ENCODE data around the gene ERC1.

ERC1 gene

DNA sequence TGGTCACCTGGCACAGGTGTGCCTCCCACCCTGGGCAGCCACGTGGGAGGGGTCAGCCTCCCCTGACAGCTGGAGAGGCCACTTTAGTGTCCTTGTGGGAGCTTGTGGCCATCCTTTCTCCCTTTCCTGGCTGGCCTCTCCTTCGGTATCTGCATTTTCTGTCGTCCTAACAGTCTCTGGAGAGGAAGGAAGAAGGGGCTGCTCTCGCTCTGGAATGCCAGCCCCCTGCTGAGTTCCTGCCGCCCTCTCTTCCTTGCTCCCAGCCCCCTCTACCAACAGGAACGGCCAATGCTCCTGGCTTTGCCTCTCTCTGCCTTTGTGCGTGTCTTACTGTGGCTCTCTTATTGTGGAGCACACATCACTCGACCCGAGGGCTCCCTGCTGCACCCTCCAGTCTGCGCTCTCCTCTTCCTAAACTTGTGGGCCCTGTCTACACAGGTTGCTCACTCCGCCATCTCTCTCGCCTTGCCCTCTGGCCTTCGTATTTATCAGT lies 532.6 kb downstream of the ERC1 start:
- in situ Hi-C loops (cut with MboI; ENCODE audit: low pct_unique_long_range_greater_than_20kb, low sequenced_read_pairs) = no loop called here
- no peak for DNase-seq

DNA sequence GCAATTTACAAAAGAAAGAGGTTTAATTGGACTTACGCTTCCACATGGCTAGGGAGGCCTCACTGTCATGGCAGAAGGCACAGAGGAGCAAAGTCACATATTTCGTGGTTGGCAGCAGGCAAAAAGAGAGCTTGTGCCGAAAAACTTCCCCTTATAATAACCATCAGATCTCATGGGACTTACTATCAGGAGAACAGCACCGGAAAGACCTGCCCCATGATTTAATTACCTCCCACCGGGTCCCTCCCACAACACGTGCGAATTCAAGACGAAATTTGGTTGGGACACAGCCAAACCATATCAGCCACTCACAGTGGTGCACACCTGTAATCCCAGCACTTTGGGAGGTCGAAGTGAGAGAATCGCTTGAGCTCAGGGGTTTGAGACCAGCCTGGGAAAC lies 534.8 kb downstream of the ERC1 start:
- in situ Hi-C loops (cut with MboI; ENCODE audit: low pct_unique_long_range_greater_than_20kb, low sequenced_read_pairs) = no loop called here
- peak; percentile 55 for DNase-seq

GRCh38 chr12:1527789-1528188 lies 536.8 kb downstream of the ERC1 start:
- no peak for DNase-seq
- in situ Hi-C loops (cut with MboI; ENCODE audit: low pct_unique_long_range_greater_than_20kb, low sequenced_read_pairs) = no loop called here

GRCh38 chr12:1528791-1529190 lies 537.8 kb downstream of the ERC1 start:
- in situ Hi-C loops (cut with MboI; ENCODE audit: low pct_unique_long_range_greater_than_20kb, low sequenced_read_pairs) = no loop called here
- no peak for DNase-seq

DNA sequence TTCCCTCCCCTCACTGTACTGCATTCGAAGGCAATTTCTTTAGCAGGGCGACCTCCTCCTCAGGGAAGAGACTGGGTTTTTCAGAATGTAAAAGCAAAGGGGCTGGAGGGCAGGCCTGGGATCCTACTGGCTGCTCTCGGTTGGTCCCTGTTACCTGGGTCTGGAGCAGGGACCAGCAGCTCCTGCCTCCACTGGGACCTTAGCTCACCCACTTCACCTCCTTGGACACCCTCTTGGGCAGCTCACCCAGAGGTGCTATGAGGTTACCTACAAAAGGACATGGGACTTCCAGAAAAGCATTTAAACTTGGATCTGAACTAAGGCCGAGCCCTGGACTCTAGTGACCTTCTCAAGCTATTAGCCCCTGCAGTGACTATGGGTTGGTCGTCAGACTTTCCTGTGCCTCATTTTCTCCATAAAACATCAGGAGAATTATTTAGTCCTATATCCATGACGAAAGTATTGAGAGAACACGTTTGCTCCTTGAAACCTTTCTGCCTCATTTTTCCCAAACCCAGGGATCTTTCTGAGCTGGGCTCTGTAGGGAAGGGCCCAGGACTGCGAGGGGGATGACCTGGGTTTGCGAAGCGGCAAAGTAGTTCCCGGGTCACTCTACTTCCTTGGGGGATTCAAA lies 538.3 kb downstream of the ERC1 start:
- DNase-seq = no peak
- in situ Hi-C loops (cut with MboI; ENCODE audit: low pct_unique_long_range_greater_than_20kb, low sequenced_read_pairs) = no loop called here

GRCh38 chr12:1529862-1530591 lies 539.0 kb downstream of the ERC1 start:
- in situ Hi-C loops (cut with MboI; ENCODE audit: low pct_unique_long_range_greater_than_20kb, low sequenced_read_pairs) = no loop called here
- no peak for DNase-seq

DNA sequence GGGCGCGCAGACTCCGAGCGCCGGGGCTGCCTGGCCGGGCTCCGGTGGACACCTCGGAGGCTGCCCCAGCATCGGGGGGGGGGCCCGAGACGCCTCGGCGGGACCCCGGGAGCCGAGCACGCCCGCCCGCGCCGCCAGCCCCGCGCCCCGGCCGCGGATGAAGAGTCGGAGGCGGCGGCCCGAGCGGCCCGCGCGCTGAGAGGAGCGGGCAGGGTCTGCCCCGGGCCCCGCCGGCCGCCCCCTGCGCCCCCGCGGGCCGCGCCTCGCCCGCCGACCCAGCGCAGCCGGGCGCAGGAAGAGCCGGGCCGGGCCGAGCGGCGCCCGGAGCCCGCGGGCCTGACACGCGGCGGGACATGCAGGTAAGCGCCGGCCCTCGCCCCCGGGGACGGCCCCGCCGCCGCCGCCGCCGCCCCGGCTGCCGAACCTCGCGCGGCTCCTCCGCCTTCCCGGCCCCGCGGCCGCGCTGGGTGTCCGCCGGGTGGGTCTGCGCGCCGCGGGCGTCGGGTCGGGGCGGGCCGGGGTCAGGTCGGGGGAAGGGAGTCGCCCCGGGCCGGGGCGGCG lies 539.6 kb downstream of the ERC1 start:
- no peak for DNase-seq
- in situ Hi-C loops (cut with MboI; ENCODE audit: low pct_unique_long_range_greater_than_20kb, low sequenced_read_pairs) = no loop called here

GRCh38 chr12:1531153-1531653 lies 540.2 kb downstream of the ERC1 start:
- in situ Hi-C loops (cut with MboI; ENCODE audit: low pct_unique_long_range_greater_than_20kb, low sequenced_read_pairs) = no loop called here
- no peak for DNase-seq

DNA sequence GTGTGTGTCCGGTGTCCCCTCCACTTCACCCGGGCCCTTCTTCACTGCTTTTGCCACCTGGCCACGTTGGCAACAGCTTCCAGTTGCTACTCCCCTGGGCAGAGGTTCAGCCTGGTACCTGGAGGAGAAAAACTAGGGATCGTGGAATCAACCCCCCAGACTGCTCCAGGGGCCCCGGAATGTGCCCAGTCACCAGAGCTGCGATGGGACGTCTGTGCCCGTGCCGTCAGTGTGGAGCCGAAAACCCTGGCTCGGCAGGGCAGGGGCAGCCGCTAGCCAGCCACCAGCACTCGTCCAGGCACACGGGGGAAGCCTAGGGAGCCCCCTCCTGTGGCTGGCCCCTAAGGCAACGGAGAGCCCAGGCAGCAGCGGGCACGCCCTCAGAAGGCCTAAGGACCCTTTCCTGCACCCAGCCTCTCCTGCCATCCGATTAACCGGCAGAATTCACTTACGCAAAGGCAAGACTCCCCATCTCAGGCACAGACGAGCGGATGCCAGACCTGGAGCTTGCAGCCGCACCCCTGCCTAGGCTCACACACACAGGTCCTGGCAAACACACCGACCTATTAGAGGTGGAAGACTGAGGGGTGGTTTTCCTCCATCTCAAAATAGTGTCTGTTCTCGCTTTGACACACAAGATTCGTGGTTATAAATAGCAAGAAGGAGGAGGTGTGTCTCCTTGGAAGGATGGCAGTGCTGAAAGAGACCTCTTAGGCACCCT lies 540.8 kb downstream of the ERC1 start:
- no peak for DNase-seq
- in situ Hi-C loops (cut with MboI; ENCODE audit: low pct_unique_long_range_greater_than_20kb, low sequenced_read_pairs) = no loop called here

GRCh38 chr12:1532375-1533165 lies 541.5 kb downstream of the ERC1 start:
- in situ Hi-C loops (cut with MboI; ENCODE audit: low pct_unique_long_range_greater_than_20kb, low sequenced_read_pairs) = no loop called here
- DNase-seq = no peak

DNA sequence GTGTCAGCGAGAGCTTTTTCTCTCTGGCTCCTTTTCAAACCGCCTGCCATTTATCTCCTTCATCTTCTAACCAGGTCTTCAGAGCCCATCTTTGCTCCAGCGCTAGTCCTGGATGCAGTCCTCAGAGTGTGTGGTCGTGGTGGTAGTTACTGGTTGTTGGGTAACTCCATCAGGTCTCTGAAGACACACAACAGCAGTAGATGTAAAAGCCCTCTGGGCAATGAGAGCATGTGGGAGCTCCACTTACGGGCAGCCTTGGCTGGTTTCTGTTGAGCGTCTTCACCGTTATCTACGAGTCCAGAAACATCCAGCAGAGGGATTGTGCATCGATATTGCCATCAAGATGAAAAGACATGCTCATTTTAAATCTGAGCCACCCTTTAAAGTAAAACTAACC lies 542.2 kb downstream of the ERC1 start:
- DNase-seq = peak; percentile 57

DNA sequence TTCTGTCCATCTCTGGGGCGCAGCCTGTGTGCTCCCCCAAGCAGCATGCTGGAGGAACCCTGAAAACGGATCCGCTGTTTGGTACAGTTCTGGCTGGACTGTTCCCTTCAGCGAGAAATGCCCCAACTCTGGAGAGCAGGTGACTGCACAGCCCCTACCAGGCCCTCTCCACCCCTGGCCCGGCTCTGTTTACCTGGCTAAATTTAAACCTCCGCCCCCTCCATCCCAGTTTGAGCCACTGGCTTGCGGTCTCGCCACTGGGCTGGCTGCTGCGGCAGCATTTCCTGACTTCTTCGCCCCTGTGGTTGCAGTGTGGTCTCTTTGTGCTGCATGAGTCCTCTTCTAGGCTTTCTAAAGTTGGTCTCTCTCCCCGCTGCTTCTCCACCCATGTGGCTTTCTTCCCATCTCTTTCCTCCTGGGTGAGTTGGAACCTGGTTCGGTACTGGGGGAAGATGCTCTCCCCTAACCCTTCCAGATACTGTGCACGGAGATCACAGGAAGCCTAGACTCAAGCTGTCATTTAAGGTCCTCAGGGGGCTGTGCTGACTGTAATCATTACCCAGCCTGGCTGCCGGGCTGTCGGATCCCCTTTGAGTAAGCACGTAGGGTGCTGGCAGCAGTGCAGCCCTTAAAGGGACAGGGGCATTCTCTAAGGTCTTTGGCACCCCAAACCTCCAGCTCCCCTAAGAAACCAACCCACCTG lies 542.7 kb downstream of the ERC1 start:
- in situ Hi-C loops (cut with MboI; ENCODE audit: low pct_unique_long_range_greater_than_20kb, low sequenced_read_pairs) = no loop called here
- peak; percentile 61 for DNase-seq

More for the DNA sequence above, 542.2 kb downstream of the ERC1 start:
- in situ Hi-C loops (cut with MboI; ENCODE audit: low pct_unique_long_range_greater_than_20kb, low sequenced_read_pairs) = no loop called here

- no peak for DNase-seq
- in situ Hi-C loops (cut with MboI; ENCODE audit: low pct_unique_long_range_greater_than_20kb, low sequenced_read_pairs) = no loop called here
These were observed 543.7 kb downstream of the ERC1 start for GRCh38 chr12:1534748-1535147.

GRCh38 chr12:1536817-1537216 lies 545.8 kb downstream of the ERC1 start:
- no peak for DNase-seq
- in situ Hi-C loops (cut with MboI; ENCODE audit: low pct_unique_long_range_greater_than_20kb, low sequenced_read_pairs) = no loop called here

- in situ Hi-C loops (cut with MboI; ENCODE audit: low pct_unique_long_range_greater_than_20kb, low sequenced_read_pairs) = no loop called here
- DNase-seq = no peak
These were observed 548.1 kb downstream of the ERC1 start for GRCh38 chr12:1539135-1539534.

- in situ Hi-C loops (cut with MboI; ENCODE audit: low pct_unique_long_range_greater_than_20kb, low sequenced_read_pairs) = no loop called here
- no peak for DNase-seq
These were observed 549.7 kb downstream of the ERC1 start for GRCh38 chr12:1540690-1541089.

- in situ Hi-C loops (cut with MboI; ENCODE audit: low pct_unique_long_range_greater_than_20kb, low sequenced_read_pairs) = no loop called here
- no peak for DNase-seq
These were observed 551.6 kb downstream of the ERC1 start for GRCh38 chr12:1542599-1542998.

DNA sequence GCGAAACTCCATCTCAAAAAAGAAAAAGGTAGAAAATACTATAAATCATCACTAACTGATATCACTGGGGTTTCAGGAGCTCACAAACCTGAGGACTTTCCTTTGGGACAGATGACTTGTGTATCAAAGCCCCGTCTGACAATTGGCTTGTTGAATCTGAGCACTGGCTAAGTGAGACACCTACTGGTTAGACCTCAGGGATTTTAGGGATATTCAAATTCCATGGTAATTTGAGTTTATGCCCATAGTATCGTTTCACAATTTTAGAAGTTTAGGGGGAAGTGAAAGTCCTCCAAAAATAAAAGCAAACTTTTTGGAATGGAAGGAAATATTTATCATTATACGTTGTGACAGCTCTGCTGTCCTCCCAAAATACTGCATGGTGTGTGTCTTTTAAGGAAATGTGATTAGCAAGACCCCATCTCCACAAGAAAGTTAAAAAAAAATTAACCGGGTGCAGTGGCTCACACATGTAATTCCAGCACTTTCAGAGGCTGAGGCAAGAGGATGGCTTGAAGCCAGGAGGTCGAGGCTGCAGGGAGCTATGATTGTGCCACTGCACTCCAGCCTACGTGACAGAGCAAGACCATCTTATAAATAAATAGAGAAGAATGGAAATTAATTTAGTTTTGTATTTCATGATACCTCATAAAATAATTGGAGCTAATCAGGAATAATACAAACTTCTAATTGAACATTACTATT lies 554.1 kb downstream of the ERC1 start:
- in situ Hi-C loops (cut with MboI; ENCODE audit: low pct_unique_long_range_greater_than_20kb, low sequenced_read_pairs) = no loop called here
- peak; percentile 46 for DNase-seq

Data from KBM-7 (cell line).